Peyer's patch (tissue), 4 donors: Measurements from ENCODE around the gene MPG. TPM values are rescaled to one million over a fixed set of nuclear protein-coding genes. Genes with fewer than 3 reads are reported as not detected.

Experiments
- DNase-seq, 3 donors: peaks; one replicate each; pipeline ENCODE4 v3.0.0-alpha.2; 2017 to 2019
- H3K27ac ChIP-seq, 4 donors: fragments of 200-600 bp; sonication (generic); one replicate each; pipeline ENCODE4 v1.5.1; 2016 to 2019
- H3K27me3 ChIP-seq, 2 donors: fragments of 200-600 bp; sonication (generic); one replicate each; pipeline ENCODE4 v1.5.1; 2019
- H3K36me3 ChIP-seq, 3 donors: fragments of 200-600 bp; sonication (generic); one replicate each; pipeline ENCODE4 v1.5.1; 2016 to 2019
- H3K4me1 ChIP-seq, 4 donors: fragments of 200-600 bp; sonication (generic); one replicate each; pipeline ENCODE4 v1.5.1; 2016 to 2019
- H3K4me3 ChIP-seq, 4 donors: fragments of 200-600 bp; sonication (generic); 1 replicate in 3 of 4; 2 replicates in 1 of 4; pipeline ENCODE4 v1.5.1; 2016 to 2019; ENCODE audit warnings: mild to moderate bottlenecking in 1 of 4
- H3K9me3 ChIP-seq, 4 donors: fragments of 200-600 bp; sonication (generic); one replicate each; pipeline ENCODE4 v1.5.1; 2016 to 2019; ENCODE audit warnings: mild to moderate bottlenecking in 1 of 4
- POLR2A ChIP-seq, 2 donors: fragments of 450-650 bp; IDR thresholded peaks; one replicate each; pipeline ENCODE4 v1.5.1; 2017; ENCODE audit warnings: antibody characterized with exemption in 2 of 2, mild to moderate bottlenecking in 2 of 2, moderate library complexity in 2 of 2
- total RNA-seq, 4 donors: library from RNA; depleted of rRNA; stranded (reverse); fragments of >200 nt; gene quantifications; one replicate each; pipeline ENCODE4 v1.1.0, GENCODE V29; 2016
- TF ChIP-seq, protein P1 (sequence below), 6 experiments: fragments of 450-650 bp in 4 of 6; fragments of 200-600 bp in 2 of 6; sonication (generic) in 1 of 6; IDR thresholded peaks; one replicate each; pipeline ENCODE4 v1.5.1; 2017 to 2019; ENCODE audit warnings: antibody characterized with exemption in 6 of 6, mild to moderate bottlenecking in 3 of 6, moderate library complexity in 1 of 6

Gene MPG
- total RNA-seq, 4 donors from 2014 or later = 21.5 to 63.4 (median 44.7) TPM

DNA sequence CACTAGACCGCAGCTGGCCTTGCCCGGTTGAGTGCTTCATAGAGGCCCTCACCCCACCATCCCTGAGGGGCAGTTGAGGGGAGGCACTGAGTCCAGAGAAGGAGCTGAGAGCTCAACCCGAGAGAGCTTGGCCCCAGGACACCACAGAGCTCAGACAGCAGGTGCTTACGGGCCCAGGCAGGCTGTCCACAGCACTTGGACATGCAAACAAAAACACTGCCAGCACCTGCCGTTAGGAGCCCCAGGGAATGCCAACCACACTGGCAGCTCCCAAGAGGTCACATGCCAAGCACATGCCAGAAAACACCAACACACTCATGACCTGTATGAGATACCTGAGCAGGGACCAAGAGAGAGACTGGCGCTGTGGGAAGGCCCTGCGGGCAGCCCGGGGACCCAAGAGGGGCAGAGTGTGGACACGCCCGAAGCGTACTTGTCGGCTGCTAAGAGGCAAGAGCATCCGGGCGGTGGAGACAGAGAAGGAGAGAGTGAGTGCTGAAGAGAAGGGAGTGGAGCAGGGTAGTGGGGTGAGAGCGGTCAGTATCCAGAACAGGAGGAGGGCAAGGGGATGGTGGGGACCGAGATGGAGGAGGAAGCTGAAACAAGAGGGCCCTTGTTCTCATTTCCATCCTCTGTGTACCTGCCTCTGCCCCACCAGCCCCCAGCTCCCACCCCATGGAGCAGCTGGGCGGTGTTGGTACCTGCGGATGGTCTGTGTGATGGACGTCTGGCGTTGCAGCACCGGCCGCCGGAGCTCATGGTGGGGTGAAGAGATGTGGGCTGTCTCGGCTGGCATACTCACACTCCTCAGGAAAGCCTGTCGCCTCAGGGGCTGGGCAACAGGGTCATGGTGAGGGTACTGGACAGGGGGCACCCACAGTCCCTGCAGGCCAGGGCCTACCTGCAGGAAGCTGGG lies 13.8 kb upstream of the MPG start:
- no peak for TF ChIP-seq POLR2A (IDR thresholded peaks at IDR 0.05)
- TF ChIP-seq, protein P1, sequence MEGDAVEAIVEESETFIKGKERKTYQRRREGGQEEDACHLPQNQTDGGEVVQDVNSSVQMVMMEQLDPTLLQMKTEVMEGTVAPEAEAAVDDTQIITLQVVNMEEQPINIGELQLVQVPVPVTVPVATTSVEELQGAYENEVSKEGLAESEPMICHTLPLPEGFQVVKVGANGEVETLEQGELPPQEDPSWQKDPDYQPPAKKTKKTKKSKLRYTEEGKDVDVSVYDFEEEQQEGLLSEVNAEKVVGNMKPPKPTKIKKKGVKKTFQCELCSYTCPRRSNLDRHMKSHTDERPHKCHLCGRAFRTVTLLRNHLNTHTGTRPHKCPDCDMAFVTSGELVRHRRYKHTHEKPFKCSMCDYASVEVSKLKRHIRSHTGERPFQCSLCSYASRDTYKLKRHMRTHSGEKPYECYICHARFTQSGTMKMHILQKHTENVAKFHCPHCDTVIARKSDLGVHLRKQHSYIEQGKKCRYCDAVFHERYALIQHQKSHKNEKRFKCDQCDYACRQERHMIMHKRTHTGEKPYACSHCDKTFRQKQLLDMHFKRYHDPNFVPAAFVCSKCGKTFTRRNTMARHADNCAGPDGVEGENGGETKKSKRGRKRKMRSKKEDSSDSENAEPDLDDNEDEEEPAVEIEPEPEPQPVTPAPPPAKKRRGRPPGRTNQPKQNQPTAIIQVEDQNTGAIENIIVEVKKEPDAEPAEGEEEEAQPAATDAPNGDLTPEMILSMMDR (IDR thresholded peaks at IDR 0.05) = no peak
- H3K4me1 ChIP-seq = peaks cover 0 to 14% (median 0%) of the 10 kb centered on the region in 4 donors
- peak in 1 of 3 donors; percentile 34 for DNase-seq
- no peaks in the 10 kb centered on the region for H3K9me3 ChIP-seq
- H3K4me3 ChIP-seq = no peak overlapping the region
- H3K27me3 ChIP-seq = no peaks in the 10 kb centered on the region
- peaks cover 0 to 47% (median 0%) of the 10 kb centered on the region in 3 donors for H3K36me3 ChIP-seq
- H3K27ac ChIP-seq = no peak overlapping the region

GRCh38 chr16:64914-65255 lies 13.1 kb upstream of the MPG start:
- no peak for TF ChIP-seq POLR2A (IDR thresholded peaks at IDR 0.05)
- TF ChIP-seq, protein P1 (IDR thresholded peaks at IDR 0.05) = no peak
- H3K36me3 ChIP-seq = peaks cover 0 to 40% (median 0%) of the 10 kb centered on the region in 3 donors
- DNase-seq = no peak
- no peak overlapping the region for H3K27ac ChIP-seq
- H3K9me3 ChIP-seq = no peaks in the 10 kb centered on the region
- no peak overlapping the region for H3K4me3 ChIP-seq
- peaks cover 0 to 14% (median 0%) of the 10 kb centered on the region in 4 donors for H3K4me1 ChIP-seq
- no peaks in the 10 kb centered on the region for H3K27me3 ChIP-seq

- Histone ChIP-seq H3K27ac (no peak overlapping the region), H3K9me3 (no peaks in the 10 kb centered on the region), H3K4me3 (no peak overlapping the region), H3K4me1 (peaks cover 0 to 14% (median 0%) of the 10 kb centered on the region in 4 donors), H3K36me3 (peaks cover 0 to 33% (median 0%) of the 10 kb centered on the region in 3 donors), H3K27me3 (no peaks in the 10 kb centered on the region)
- TF ChIP-seq, protein P1 (IDR thresholded peaks at IDR 0.05) = peak; percentile 91 to 99 (median 94)
- TF ChIP-seq POLR2A (IDR thresholded peaks at IDR 0.05) = no peak
- peak; percentile 85 to 95 (median 90) for DNase-seq
These were observed 12.3 kb upstream of the MPG start for GRCh38 chr16:65745-66144.

DNA sequence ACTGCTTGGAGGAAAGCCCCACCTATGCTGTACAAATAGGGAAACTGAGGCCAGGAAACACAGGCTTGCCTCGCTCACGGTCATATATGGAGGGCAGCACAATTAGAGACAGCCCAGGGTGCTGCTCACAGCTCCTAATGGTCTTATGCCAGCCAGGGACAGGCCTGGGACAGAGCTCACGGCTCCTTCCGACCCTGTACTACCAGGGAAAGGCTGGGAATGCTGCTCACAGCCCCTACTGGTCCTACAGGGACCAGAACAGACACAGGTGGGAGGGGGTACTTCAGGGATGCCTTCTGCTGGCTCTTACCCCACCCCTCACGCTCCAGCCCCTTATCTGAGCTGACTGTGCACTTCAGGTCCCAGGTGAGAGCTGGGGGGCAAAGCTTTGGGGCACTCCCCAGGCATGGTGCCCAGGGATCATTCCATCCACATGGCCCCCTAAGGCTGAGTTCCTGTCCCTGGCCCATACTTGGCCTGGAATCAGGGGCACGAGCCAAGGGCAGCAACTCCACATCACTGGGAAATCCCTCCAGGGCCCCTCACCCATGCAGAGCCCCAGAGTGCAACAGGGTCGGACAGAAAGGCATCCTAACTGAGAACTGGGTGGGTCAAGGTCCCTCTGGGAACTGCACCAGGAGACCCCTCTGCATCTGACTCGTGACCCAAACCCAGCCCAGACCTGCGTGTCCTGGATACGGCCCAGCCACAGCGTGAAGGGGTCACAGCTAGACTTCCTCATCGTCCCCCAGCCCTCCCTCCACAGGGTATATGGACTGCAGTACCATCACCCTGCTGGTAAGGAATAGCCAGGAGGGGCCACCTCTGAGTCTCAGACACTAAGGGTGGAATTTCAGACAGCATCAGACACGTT lies 11.5 kb upstream of the MPG start:
- H3K4me3 ChIP-seq = no peak overlapping the region
- peaks cover 0 to 25% (median 0%) of the 10 kb centered on the region in 3 donors for H3K36me3 ChIP-seq
- no peaks in the 10 kb centered on the region for H3K9me3 ChIP-seq
- no peaks in the 10 kb centered on the region for H3K27me3 ChIP-seq
- H3K4me1 ChIP-seq = peaks cover 0 to 20% (median 0%) of the 10 kb centered on the region in 4 donors
- TF ChIP-seq POLR2A (IDR thresholded peaks at IDR 0.05) = no peak
- TF ChIP-seq, protein P1 (IDR thresholded peaks at IDR 0.05) = no peak
- no peak for DNase-seq
- H3K27ac ChIP-seq = no peak overlapping the region

GRCh38 chr16:67183-67791 lies 10.7 kb upstream of the MPG start:
- no peaks in the 10 kb centered on the region for H3K9me3 ChIP-seq
- no peaks in the 10 kb centered on the region for H3K27me3 ChIP-seq
- DNase-seq = no peak
- H3K4me1 ChIP-seq = peaks cover 0 to 20% (median 2%) of the 10 kb centered on the region in 4 donors
- no peak overlapping the region for H3K27ac ChIP-seq
- H3K36me3 ChIP-seq = peaks cover 0 to 17% (median 0%) of the 10 kb centered on the region in 3 donors
- TF ChIP-seq, protein P1 (IDR thresholded peaks at IDR 0.05) = no peak
- no peak for TF ChIP-seq POLR2A (IDR thresholded peaks at IDR 0.05)
- no peak overlapping the region for H3K4me3 ChIP-seq
